ENCODE data around the gene CDH4. TPM values are rescaled to one million over a fixed set of nuclear protein-coding genes. Genes with fewer than 3 reads are reported as not detected.

CDH4 gene
- total RNA-seq, 2 donors from 2014 or later: 0.19 to 0.65 TPM

DNA sequence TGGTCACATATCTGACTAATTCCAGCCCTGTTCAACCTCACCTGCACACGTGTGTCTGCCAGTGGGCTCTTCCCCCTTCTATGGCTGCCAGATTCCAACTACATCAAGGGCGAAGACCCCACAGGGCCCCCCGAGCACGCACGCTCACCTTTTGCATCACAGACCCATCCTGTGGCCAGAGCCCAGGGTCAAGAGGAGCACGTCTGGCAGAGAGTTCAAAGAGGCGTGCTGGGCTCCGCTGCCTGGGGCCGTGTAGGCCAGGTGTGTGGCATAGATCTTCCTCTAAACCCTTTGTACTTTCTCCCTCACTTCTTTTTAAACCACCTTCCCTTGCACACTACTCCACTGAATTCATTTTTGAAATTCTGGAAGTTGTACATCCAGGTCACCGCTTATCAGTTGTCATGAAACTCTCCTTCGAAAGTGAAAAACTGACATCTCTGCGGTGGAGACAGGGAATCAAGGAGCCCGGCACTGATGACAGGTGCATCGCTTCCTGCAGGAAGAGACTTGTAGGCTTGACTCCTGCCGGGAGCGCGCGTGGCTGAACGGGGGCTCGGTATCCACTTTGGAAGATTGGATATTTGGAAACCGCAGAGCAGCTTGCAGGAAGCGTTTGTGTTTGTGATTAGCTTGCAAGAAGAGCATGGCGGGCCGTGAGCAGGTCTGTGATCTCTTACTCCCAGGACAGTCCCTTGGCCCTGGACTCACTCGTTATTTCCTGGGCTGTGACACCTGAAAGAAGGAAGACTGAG is 397.2 kb downstream of the CDH4 start:
- no peak for DNase-seq (ENCODE audit: low spot score)
- intact Hi-C loops (cut with DNase I): no loop called here

DNA sequence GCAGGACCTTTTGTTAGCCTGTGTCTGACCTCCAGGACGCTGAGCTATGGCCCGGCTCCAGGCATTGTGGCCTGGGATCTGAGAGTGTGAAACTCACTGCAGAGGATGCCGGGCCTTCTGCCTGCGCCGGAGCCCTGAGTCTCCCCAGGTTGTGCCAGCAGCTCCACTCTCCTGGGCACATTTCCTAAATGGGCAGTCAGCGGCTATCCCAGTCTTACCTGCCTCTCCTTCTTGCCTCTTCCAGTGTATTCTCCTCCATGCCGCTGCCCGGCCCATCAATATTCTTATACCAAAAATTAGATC is 397.8 kb downstream of the CDH4 start:
- intact Hi-C loops (cut with DNase I): no loop called here
- no peak for DNase-seq (ENCODE audit: low spot score)

DNA sequence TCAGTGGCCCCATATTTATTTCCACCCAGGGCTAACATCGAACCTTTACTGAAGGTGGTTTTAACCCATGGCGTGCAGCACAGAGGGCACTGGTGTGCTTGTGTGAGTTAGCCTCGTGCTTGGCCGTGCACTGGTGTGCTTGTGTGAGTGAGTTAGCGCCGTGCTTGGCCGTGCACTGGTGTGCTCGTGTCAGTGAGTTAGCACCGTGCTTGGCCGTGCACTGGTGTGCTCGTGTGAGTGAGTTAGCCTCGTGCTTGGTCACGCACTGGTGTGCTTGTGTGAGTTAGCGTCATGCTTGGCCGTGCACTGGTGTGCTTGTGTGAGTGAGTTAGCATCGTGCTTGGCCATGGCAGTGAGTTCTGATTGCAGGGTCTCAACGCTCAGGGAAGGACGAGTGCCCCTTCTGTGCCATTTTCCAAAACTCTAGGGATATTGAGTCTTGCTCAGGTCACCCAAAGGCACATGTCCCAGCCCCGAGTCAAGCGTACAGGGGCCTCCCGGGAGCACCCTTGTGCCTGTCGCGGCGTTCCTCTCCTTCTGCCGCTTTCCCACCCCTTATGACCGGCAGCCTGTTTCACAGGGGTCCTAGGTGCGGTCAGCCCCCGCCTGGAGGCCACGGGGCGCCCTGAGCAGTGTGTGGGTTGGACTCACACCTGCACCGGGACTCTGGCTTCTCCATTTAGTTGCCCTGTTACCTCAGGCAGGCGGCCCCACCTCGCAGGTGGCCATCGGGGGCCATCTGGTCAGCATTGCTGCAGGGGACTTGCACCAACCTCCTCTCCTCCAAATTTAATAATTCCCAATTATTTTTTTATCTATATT is 399.1 kb downstream of the CDH4 start:
- intact Hi-C loops (cut with DNase I): no loop called here
- no peak for DNase-seq (ENCODE audit: low spot score)

DNA sequence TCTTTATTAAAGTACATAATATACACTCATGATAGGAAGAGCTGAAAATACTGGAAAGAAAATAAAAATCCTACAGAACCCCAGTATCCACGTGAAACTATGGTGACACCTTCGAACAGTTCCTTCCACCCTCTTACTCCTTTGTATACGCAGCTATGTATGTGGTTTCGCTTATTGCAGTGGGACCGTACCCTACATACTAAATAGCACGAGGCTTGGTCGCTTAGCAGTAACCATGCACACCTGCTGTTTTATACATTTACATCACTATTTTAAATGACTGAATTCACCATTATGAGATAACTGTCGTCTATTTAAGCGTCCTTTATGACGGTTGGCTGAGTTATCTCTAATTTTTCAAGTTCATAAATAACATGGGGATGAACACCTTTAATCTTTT is 400.1 kb downstream of the CDH4 start:
- intact Hi-C loops (cut with DNase I): no loop called here
- no peak for DNase-seq (ENCODE audit: low spot score)

DNA sequence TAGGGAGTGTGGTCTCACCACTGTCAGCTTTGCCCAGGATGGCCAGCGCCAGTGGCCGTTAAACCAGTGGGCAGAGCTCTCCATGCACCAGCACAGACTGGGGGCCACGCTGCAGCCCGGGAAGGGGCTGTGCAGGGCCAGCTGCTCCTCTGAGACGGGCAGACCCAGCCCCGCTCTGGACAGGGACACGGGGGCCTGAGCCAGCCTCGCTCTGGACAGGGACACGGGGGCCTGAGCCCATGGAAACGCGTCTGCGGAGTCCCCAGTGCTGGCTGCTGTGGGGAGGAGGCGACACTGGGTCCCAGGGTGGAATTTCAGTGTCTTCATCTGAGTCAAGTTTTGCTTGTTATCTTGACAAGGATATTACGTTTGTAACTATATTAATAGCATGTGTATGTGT is 402.7 kb downstream of the CDH4 start:
- no peak for DNase-seq (ENCODE audit: low spot score)
- intact Hi-C loops (cut with DNase I): no loop called here

DNA sequence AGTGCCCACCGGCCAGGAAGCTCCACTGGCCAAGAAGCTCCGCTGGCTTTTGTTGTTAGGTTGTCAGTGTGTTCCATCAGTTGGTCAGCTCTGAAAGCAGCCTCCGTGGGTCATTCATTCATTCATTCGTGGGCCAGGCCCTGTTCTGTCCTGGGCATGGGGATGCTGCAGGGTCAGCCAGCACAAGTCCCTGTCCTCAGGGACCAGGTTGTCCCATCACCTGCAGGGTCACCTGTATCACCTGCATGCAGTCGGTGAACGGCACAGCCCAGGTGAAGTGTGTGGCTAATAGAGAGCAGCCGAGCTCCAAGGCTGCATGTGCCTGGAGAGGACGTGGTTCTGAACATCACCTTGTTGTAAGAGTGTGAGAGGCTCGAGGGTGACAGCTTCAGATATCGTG is 403.5 kb downstream of the CDH4 start:
- intact Hi-C loops (cut with DNase I): no loop called here

DNA sequence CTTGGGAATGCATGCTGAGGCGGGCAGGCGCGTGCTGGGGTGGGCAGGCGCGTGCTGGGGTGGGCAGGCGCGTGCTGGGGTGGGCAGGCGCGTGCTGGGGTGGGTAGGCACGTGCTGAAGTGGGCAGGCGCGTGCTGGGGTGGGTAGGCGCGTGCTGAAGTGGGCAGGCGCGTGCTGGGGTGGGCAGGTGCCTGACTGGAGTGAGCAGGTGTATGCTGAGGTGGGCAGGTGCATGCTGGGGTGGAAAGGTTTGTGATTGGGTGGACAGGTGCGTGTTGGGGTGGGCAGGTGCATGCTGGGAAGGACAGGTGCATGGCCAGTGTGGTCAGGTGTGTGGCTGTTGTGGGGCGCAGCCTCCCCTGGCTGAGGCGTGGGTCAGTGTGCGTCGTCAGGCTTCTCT is 404.1 kb downstream of the CDH4 start:
- DNase-seq (ENCODE audit: low spot score): no peak
- intact Hi-C loops (cut with DNase I): no loop called here

More for the DNA sequence above, 403.5 kb downstream of the CDH4 start:
- DNase-seq (ENCODE audit: low spot score): no peak

DNA sequence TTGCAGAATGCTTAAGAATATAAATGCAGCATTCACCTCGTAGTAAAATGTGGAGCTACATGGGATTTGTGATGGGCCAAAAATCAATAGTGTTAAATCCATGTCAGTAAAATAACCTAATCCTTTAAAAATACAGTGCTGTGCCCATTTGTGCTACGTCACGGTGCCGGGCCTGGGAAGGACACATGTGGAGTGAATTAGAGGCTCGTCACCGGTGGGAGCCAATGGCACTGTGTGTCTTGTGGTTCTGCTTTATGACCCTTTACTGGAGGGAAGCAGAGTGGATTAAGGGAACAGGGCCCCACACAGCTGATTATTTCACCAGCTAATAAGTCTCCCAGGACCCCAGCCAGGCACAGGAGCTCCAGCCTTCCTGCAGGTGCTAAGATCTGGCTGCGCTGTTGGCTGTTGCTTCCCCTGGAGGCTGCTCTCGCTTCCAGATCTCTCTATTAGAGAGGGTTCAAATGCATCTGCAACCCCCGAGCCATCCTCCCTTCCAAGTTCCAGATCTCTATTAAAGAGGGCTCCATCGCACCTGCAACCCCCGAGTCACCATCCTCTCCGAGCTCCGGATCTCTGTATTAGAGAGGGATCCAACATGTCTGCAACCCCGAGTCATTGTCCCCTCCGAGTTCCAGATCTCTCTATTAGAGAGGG is 405.8 kb downstream of the CDH4 start:
- intact Hi-C loops (cut with DNase I): no loop called here

DNA sequence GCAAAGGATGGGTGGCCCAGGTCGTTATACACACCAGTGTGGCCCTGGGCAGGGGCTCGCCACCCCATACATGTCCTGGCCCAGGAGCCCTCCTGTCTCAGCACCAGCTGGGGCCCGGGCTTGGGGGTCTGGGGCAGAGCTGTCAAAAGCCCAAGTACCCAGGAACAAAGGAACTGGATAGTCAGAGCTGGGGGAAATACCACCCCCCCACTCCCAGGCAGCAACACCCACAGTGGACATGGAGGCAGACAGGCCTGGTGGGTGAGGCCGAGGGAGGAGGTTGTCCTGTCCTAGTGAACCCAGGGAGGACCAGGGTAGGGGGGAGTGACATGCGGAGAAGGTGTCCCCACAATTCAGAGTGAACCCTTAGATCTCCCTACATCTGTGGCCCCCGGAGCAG is 406.5 kb downstream of the CDH4 start:
- intact Hi-C loops (cut with DNase I): no loop called here
- no peak for DNase-seq (ENCODE audit: low spot score)

More for the DNA sequence above, 405.8 kb downstream of the CDH4 start:
- no peak for DNase-seq (ENCODE audit: low spot score)

DNA sequence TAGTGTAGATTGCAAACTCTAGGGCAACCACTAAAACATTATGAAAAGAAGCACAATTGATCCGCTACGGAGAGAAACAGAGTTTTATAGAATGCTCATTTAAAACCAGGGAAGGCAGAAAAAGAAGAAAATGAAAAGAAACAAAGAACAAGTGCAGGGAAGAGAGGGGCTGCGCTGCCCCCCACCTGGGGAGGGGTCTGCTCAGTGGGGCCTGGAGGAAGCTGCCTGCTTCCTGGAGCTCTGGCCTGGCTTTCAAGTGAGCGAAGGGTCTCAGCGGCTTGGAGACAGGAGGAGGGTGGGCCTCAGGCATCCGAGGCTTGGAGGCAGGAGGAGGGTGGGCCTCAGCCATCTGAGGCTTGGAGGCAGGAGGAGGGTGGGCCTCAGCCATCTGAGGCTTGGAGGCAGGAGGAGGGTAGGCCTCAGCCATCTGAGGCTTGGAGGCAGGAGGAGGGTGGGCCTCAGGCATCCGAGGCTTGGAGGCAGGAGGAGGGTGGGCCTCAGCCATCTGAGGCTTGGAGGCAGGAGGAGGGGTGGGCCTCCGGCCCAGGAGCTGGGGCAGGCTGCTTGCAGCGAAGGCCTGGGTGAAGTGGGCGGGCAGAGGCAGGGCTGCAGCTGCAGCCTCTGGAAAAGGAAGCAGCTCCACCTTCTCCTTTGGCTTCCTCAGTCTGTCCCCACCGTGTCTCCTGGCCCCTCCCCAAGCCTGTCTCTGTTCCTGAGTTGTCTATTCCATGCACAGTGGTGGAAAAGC is 407.4 kb downstream of the CDH4 start:
- no peak for DNase-seq (ENCODE audit: low spot score)
- intact Hi-C loops (cut with DNase I): no loop called here

DNA sequence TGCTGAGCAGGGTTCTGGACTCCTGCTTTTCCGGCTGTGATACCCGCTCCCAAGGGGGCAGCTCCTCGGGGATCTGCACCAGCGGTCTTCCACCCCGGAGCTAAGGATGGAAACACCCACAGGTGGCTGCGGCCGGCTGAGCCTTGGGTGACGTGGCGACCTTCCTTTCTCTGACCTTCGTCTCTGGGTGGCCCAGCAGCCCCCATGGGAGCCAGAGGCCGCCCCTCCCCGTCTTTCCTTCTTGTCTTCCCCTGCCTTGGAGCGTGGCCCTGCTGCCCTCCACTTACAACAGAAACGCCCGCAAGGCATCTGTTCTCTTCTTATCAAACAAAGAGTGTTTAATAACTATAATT is 407.9 kb downstream of the CDH4 start:
- intact Hi-C loops (cut with DNase I): no loop called here

DNA sequence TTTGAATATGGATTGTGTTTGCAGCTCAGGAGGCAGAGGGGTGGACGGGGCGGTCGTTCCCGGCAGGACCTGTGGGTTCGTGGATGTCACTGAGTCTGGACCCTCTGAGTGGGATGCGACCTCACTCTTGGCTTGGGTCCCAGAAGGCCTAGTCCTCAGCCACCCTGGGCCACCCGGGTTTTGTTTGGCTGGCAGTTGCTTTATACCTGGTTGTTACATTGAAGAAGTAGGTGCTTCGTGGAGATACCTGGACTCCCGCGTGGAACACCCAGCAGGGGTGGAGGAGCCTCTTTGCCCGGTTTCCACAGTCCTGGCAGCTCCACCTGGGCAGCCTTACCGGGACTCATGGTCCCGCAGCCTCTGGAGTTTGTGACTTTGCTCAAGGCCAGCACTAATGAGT is 408.5 kb downstream of the CDH4 start:
- DNase-seq (ENCODE audit: low spot score): no peak
- intact Hi-C loops (cut with DNase I): no loop called here

More for the DNA sequence above, 407.9 kb downstream of the CDH4 start:
- DNase-seq (ENCODE audit: low spot score): no peak

DNA sequence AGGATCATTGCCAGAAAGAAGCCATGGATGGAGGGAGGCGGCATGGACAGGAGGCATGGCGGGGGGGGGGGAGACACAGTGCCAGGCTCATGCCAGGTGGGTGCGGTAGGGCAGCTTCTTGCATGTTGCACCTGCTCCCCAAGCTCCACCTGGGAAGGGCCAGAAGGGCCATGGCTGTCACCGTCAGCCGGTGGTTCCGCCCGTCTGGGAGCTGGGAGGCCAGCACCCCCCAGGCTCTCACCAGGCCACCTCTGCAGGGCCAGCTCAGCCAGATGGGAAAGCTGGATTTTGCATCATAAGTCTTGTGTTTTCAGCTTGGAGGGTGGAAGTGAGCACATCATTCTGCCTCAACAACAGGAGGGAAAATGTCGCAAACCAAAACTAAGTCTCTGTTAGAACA is 409.0 kb downstream of the CDH4 start:
- intact Hi-C loops (cut with DNase I): no loop called here
- no peak for DNase-seq (ENCODE audit: low spot score)

DNA sequence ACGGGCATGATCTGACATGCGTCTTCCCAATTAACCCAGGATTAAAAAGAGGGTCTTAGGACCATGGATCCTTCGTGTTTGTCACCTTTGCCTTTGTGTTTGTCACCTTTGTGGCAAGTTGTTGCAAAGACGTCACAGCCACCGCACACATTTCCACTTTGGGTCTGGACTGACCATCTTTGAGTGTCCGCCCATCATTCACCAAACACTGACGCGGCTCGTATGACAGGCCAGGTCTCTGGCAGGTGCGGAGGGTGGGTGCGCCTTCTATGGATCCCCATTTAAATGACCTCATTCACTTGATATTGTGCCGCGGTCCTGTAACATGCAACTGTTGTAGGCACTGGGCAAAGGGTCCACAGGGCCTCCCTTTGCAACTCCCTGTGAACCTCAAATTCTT is 409.5 kb downstream of the CDH4 start:
- intact Hi-C loops (cut with DNase I): no loop called here
- no peak for DNase-seq (ENCODE audit: low spot score)

DNA sequence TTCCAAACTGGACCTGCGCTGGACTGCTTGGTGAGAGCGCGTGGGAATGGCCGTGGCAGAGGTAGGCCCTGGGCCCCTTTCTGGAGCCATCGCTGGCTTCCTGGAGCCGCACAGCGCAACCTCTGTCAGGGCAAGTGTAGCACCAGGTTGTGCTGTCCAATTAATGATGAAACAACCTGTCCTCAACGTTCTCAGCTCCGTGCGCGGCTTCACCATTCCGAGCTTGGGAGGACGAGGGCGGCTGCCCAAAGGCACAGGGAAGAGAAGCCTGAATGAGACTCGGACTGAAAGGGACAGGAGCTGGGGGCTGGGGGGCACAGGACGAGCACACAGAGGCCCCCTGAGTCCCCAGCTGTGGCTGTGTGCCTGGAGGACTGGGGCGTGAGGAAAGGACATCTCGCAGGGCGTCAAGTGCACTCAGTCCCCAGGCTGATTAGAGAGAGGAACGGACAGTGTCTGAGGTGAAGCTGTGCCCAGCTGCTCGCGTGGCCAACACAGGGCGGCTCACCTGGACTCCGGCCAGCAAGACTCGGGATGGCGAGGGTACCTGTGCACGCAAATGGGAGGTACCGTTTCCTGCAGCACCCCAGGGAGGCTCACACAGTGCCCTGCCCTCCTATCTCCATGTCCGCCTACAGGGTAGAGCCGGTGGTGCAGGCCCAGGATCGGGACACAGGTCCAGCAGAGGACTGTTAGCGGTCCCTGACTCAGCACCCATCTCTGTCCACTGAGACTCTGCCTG is 410.3 kb downstream of the CDH4 start:
- no peak for DNase-seq (ENCODE audit: low spot score)
- intact Hi-C loops (cut with DNase I): no loop called here

DNA sequence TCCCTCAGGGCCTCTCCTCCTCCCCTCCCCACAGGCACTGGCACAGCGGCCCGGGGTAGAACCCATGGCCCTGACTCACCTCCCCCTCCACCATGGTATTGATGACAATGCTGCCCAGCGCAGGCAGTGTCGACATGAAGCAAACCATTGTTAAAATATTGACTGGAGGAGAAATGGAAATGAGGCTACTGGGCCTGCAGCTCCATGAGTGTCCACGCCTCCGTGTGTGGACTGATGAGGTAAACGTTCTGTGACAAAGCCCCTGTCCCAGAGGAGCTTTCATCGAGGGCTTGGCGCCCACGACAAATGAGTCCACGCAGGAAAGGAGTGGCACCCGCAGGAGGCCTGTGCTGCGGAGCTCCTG is 410.9 kb downstream of the CDH4 start:
- no peak for DNase-seq (ENCODE audit: low spot score)
- intact Hi-C loops (cut with DNase I): no loop called here

DNA sequence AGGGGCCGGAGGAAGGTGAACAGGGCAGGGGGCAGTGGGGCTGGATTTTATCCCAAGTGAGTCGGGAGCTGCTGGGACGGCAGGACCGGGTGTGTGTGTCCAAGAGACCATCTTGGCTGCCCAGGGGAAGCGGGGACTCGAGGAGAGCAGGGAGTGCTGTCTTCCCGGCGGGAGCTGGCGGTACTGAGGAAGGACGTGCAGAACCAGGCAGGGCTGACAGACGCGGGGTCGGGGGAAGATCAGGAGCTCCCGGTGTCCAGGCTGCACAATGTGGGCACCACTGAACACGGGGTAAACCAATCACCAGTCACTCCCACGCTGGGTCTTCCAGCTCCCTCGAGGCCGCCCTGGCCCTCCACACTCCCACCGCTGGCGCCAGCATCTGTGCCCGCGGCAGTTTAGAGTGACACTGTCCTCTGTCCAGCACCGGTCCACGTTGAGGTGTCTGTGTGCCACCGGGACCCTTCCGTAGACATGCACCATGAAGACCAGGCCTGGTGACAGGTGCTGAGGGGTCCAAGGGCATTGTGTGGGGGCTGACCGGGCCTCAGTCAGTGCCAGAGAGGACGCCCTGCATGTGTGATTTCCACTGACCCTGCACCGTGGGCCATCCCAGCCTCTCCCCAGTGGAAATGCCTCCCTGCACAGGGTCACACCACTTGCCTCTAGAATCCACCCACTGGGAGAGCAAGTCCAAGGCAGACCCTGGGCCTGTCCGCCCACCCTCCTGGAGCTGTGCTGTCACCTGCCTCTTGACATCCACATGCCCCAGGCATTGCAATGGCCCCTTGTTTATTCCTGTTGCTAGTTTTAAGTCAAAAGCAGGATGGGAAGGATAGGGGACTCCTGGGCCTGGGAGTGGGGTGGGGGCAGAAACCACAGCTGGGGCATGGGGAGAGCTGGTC is 411.7 kb downstream of the CDH4 start:
- DNase-seq (ENCODE audit: low spot score): no peak
- intact Hi-C loops (cut with DNase I): no loop called here

DNA sequence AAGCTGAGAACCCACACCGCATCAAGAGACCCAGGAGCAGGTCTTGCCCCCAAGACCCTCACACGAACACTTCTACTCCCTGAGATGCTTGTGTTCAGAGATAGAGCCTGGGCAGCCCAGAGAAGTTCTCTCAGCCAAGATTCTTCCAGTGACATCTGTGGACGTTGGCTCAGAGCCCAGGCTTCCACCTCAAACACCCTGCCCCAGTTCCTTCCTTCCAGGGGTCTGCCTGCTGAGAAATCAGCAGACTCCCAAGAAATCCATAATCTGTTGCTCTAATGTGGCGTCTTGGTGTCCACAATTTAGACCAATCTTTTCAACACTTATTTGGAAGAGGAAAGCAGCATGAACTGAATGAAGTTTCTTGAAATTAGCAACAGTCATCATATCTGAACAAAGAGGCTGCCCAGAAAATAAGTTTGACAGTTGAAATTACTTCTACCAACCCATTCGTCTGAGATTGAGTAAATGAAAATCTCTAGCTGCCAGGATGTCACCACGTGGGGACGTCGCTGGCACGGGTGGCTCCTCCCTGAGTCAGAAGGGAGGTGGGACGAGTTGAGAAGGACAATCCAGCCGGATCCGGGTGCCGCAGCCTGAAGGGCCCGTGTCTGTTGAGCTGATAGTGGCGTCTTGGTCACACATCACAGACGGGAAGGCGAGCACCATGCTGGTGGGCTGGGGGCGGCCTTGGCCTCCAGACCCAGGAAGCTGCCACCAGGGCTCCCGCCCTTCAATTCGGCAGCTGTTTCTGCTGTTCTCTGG is 412.7 kb downstream of the CDH4 start:
- DNase-seq (ENCODE audit: low spot score): no peak
- intact Hi-C loops (cut with DNase I): no loop called here

All from posterior vena cava (tissue), 2 donors.